DND-41 (cell line): ENCODE data around the gene ATP1A1.

ENCODE experiments used
- CTCF ChIP-seq: IDR thresholded peaks from 2 replicates; pipeline ENCODE4 v1.5.1; 2012; ENCODE audit warnings: borderline replicate concordance, low read length, moderate library complexity, mild to moderate bottlenecking; ENCODE audit not compliant: poor library complexity, severe bottlenecking; ENCODE audit errors: extremely low read depth
- EZH2 ChIP-seq: IDR thresholded peaks from 3 replicates; pipeline ENCODE4 v1.6.1; 2012; ENCODE audit warnings: borderline replicate concordance, low read depth, mild to moderate bottlenecking, moderate library complexity, low read length, inconsistent platforms; ENCODE audit not compliant: severe bottlenecking

GRCh38 chr1:116453481-116453880 is 80.4 kb downstream of the ATP1A1 start:
- TF ChIP-seq CTCF (no peak), EZH2 (no peak)
